OCI-LY3 (cell line): Measurements from ENCODE around the gene VASN.

Source experiments
- H2AFZ ChIP-seq: fragments of 200-600, 300-600 bp; shearing (Covaris generic); 2 replicates; pipeline ENCODE4 v1.6.0; 2014; ENCODE audit warnings: antibody characterized with exemption, low read depth, low read length
- H3K27ac ChIP-seq: fragments of 200-600, 300-600 bp; sonication (generic); 2 replicates; pipeline ENCODE4 v1.5.1; 2014; ENCODE audit warnings: mild to moderate bottlenecking, low read length, moderate library complexity, mixed read lengths
- H3K27me3 ChIP-seq: fragments of 200-600, 300-600 bp; sonication (generic); 2 replicates; pipeline ENCODE4 v1.6.1; 2014; ENCODE audit warnings: low read depth, low read length, mixed read lengths
- H3K36me3 ChIP-seq: fragments of 200-600, 300-600 bp; sonication (generic); replicated peaks from 2 replicates; pipeline ENCODE3; 2014; ENCODE audit warnings: low read depth, low read length, mixed read lengths
- H3K4me1 ChIP-seq: fragments of 300-600, 200-600 bp; sonication (generic); 2 replicates; pipeline ENCODE4 v1.6.1; 2014; ENCODE audit warnings: low read length, mixed read lengths
- H3K4me2 ChIP-seq: fragments of 200-600, 300-600 bp; sonication (generic); 2 replicates; pipeline ENCODE4 v1.6.1; 2014; ENCODE audit warnings: low read length, mixed read lengths
- H3K4me3 ChIP-seq: fragments of 300-600, 200-600 bp; sonication (generic); 2 replicates; pipeline ENCODE4 v1.5.1; 2014; ENCODE audit warnings: antibody characterized with exemption, mild to moderate bottlenecking, low read length, moderate library complexity
- H3K79me2 ChIP-seq: fragments of 300-600, 200-600 bp; shearing (Covaris generic); 2 replicates; pipeline ENCODE4 v1.6.1; 2014; ENCODE audit warnings: mild to moderate bottlenecking, low read length, mixed read lengths
- H3K9ac ChIP-seq: fragments of 300-600, 200-600 bp; shearing (Covaris generic); 2 replicates; pipeline ENCODE4 v1.6.0; 2014; ENCODE audit warnings: mild to moderate bottlenecking, low read length, moderate library complexity
- H3K9me3 ChIP-seq: fragments of 200-600, 300-600 bp; shearing (Covaris generic); 2 replicates; pipeline ENCODE4 v1.6.1; 2014; ENCODE audit warnings: low read length, mixed read lengths; ENCODE audit not compliant: insufficient read depth
- H4K20me1 ChIP-seq: fragments of 200-600, 300-600 bp; sonication (generic); 2 replicates; pipeline ENCODE4 v1.6.1; 2016; ENCODE audit warnings: low read length, mixed read lengths; ENCODE audit not compliant: insufficient read depth
- CTCF ChIP-seq: fragments of 200-600, 300-600 bp; sonication (generic); IDR thresholded peaks from 2 replicates; pipeline ENCODE4 v1.5.1; 2014; ENCODE audit warnings: antibody characterized with exemption, low read length, low read depth
- EZH2phosphoT487 ChIP-seq: fragments of 200-600 bp; shearing (Covaris generic); IDR thresholded peaks from 2 replicates; pipeline ENCODE4 v1.6.1; 2018; ENCODE audit warnings: antibody characterized with exemption, mixed run types, low read depth

VASN gene

GRCh38 chr16:4358831-4359561, 12.7 kb upstream of the VASN start:
- no peaks in the 10 kb centered on the region for H3K27me3 ChIP-seq
- H3K4me2 ChIP-seq, result no peak overlapping the region
- no peaks in the 10 kb centered on the region for H3K79me2 ChIP-seq
- peaks cover under 1% of the 10 kb centered on the region for H3K36me3 ChIP-seq
- H3K9me3 ChIP-seq, result no peaks in the 10 kb centered on the region
- no peak for TF ChIP-seq EZH2phosphoT487
- TF ChIP-seq CTCF, result peak; percentile 83
- H4K20me1 ChIP-seq, result no peaks in the 10 kb centered on the region
- no peak overlapping the region for H3K4me3 ChIP-seq
- no peak overlapping the region for H3K9ac ChIP-seq
- no peaks in the 10 kb centered on the region for H3K4me1 ChIP-seq
- no peak overlapping the region for H3K27ac ChIP-seq
- no peak overlapping the region for H2AFZ ChIP-seq

DNA sequence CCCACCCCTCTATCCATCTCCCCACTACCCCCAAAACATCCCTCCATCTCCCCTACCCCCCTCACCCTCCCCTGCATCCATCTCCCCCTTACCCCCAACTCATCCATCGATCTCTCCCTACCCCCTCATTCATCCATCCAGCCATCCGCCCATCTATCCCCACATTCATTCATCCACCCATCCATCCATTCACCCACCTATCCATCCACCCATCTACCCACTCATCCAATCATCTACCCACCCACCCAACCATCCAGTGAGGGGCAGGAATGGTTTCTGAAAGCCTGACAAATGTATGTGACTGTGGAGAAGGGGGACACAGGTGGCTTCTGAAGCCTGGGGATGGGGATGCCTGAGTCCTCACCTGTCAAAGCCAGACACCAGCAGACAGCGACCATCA, 11.7 kb upstream of the VASN start:
- H3K4me1 ChIP-seq, result no peaks in the 10 kb centered on the region
- no peak overlapping the region for H3K4me2 ChIP-seq
- no peaks in the 10 kb centered on the region for H3K79me2 ChIP-seq
- TF ChIP-seq CTCF (no peak), EZH2phosphoT487 (no peak)
- peaks cover 4% of the 10 kb centered on the region for H3K36me3 ChIP-seq
- H3K9ac ChIP-seq, result no peak overlapping the region
- no peaks in the 10 kb centered on the region for H3K9me3 ChIP-seq
- no peaks in the 10 kb centered on the region for H4K20me1 ChIP-seq
- H3K4me3 ChIP-seq, result no peak overlapping the region
- no peaks in the 10 kb centered on the region for H3K27me3 ChIP-seq
- H2AFZ ChIP-seq, result no peak overlapping the region
- no peak overlapping the region for H3K27ac ChIP-seq

DNA sequence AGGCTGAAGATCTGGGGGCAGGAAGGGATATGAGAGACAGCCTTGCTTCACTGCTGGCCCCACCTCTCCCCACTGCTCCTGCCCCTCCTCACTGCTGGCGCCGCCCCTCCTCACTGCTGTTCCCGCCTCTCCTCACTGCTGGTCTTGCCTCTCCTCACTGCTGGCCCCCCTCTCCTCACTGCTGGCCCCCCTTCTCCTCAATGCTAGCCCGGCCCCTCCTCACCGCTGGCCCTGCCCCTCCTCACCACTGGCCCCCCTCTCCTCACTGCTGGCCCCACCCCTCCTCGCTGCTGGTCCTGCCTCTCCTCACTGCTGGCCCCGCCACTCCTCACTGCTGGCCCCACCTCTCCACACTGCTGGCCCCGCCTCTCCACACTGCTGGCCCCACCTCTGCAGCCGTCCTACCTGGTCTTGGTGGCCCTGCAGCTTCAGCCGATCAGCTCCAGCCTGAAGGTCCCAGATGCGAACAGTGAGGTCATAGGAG, 11.1 kb upstream of the VASN start:
- no peak overlapping the region for H3K4me2 ChIP-seq
- peaks cover 4% of the 10 kb centered on the region for H3K36me3 ChIP-seq
- no peak overlapping the region for H3K27ac ChIP-seq
- no peaks in the 10 kb centered on the region for H3K27me3 ChIP-seq
- H3K4me1 ChIP-seq, result no peaks in the 10 kb centered on the region
- H3K4me3 ChIP-seq, result no peak overlapping the region
- H4K20me1 ChIP-seq, result no peaks in the 10 kb centered on the region
- no peak overlapping the region for H3K9ac ChIP-seq
- no peaks in the 10 kb centered on the region for H3K9me3 ChIP-seq
- no peak for TF ChIP-seq EZH2phosphoT487
- TF ChIP-seq CTCF, result no peak
- H2AFZ ChIP-seq, result no peak overlapping the region
- no peaks in the 10 kb centered on the region for H3K79me2 ChIP-seq

- H3K27me3 ChIP-seq, result no peaks in the 10 kb centered on the region
- no peaks in the 10 kb centered on the region for H3K9me3 ChIP-seq
- no peaks in the 10 kb centered on the region for H3K79me2 ChIP-seq
- H3K9ac ChIP-seq, result no peak overlapping the region
- H3K27ac ChIP-seq, result no peak overlapping the region
- TF ChIP-seq CTCF, result no peak
- TF ChIP-seq EZH2phosphoT487, result no peak
- peaks cover 4% of the 10 kb centered on the region for H3K36me3 ChIP-seq
- H3K4me1 ChIP-seq, result no peaks in the 10 kb centered on the region
- no peaks in the 10 kb centered on the region for H4K20me1 ChIP-seq
- H2AFZ ChIP-seq, result no peak overlapping the region
- H3K4me2 ChIP-seq, result no peak overlapping the region
- H3K4me3 ChIP-seq, result no peak overlapping the region
Observed at GRCh38 chr16:4361033-4361943, 10.4 kb upstream of the VASN start.
